Trophoblast cell (in vitro differentiated cells and primary cell): ENCODE measurements around the gene FKBP9.

Experiments used
- DNase-seq, 2 donors: peaks; one replicate each; pipeline ENCODE4 v3.0.0-alpha.2; 2016
- H2AFZ ChIP-seq: 2 replicates; pipeline ENCODE4 v1.6.1; 2013; ENCODE audit warnings: low read length, moderate library complexity, mild to moderate bottlenecking; ENCODE audit not compliant: insufficient read depth, poor library complexity
- H2AK5ac ChIP-seq: 2 replicates; pipeline ENCODE4 v1.6.1; 2013; ENCODE audit warnings: mild to moderate bottlenecking, low read length
- H2BK120ac ChIP-seq: 2 replicates; pipeline ENCODE4 v1.6.1; 2013; ENCODE audit warnings: low read length, mild to moderate bottlenecking, moderate library complexity; ENCODE audit not compliant: insufficient read depth, poor library complexity
- H2BK12ac ChIP-seq: 2 replicates; pipeline ENCODE4 v1.6.1; 2013; ENCODE audit warnings: mild to moderate bottlenecking, low read length, moderate library complexity
- H2BK5ac ChIP-seq: 2 replicates; pipeline ENCODE4 v1.6.1; 2013; ENCODE audit warnings: low read length, low read depth, moderate library complexity, mild to moderate bottlenecking; ENCODE audit not compliant: poor library complexity
- H3K14ac ChIP-seq: 2 replicates; pipeline ENCODE4 v1.6.1; 2013; ENCODE audit warnings: mild to moderate bottlenecking, low read length
- H3K18ac ChIP-seq: 2 replicates; pipeline ENCODE4 v1.6.1; 2013; ENCODE audit warnings: mild to moderate bottlenecking, low read length
- H3K23ac ChIP-seq: 2 replicates; pipeline ENCODE4 v1.6.1; 2013; ENCODE audit warnings: low read length
- H3K27ac ChIP-seq: 2 replicates; pipeline ENCODE4 v1.5.1; 2013; ENCODE audit warnings: low read depth, mild to moderate bottlenecking, inconsistent platforms, low read length, moderate library complexity
- H3K27me3 ChIP-seq: 2 replicates; pipeline ENCODE4 v1.6.1; 2013; ENCODE audit warnings: inconsistent platforms, mild to moderate bottlenecking, low read length, moderate library complexity; ENCODE audit not compliant: insufficient read depth
- H3K36me3 ChIP-seq, 2 experiments: 1 replicate in 1 of 2; 2 replicates in 1 of 2; pipeline ENCODE4 v1.6.1; 2013; ENCODE audit warnings: low read length in 2 of 2, mild to moderate bottlenecking in 2 of 2, moderate library complexity in 1 of 2; ENCODE audit not compliant: insufficient read depth in 2 of 2, control insufficient read depth in 1 of 2
- H3K4ac ChIP-seq: 2 replicates; pipeline ENCODE4 v1.6.1; 2013; ENCODE audit warnings: low read depth, mild to moderate bottlenecking, low read length, moderate library complexity
- H3K4me1 ChIP-seq, 2 experiments: 1 replicate in 1 of 2; 2 replicates in 1 of 2; pipeline ENCODE4 v1.6.1; 2013; ENCODE audit warnings: low read length in 2 of 2, mild to moderate bottlenecking in 2 of 2, moderate library complexity in 1 of 2; ENCODE audit not compliant: insufficient read depth in 2 of 2, control insufficient read depth in 1 of 2
- H3K4me2 ChIP-seq: 2 replicates; pipeline ENCODE4 v1.6.1; 2013; ENCODE audit warnings: inconsistent platforms, mild to moderate bottlenecking, low read length, moderate library complexity
- H3K4me3 ChIP-seq: 2 replicates; pipeline ENCODE4 v1.5.1; 2013; ENCODE audit warnings: mild to moderate bottlenecking, low read depth, low read length, inconsistent platforms
- H3K79me1 ChIP-seq: one replicate; pipeline ENCODE4 v1.6.1; 2013; ENCODE audit warnings: low read length
- H3K79me2 ChIP-seq: 2 replicates; pipeline ENCODE4 v1.6.1; 2013; ENCODE audit warnings: low read length, mild to moderate bottlenecking; ENCODE audit not compliant: control insufficient read depth, insufficient read depth, poor library complexity
- H3K9ac ChIP-seq: 2 replicates; pipeline ENCODE4 v1.6.1; 2013; ENCODE audit warnings: mild to moderate bottlenecking, low read length
- H3K9me3 ChIP-seq: 2 replicates; pipeline ENCODE4 v1.6.1; 2013; ENCODE audit warnings: low read depth, mild to moderate bottlenecking, control low read depth, inconsistent platforms, low read length; ENCODE audit not compliant: insufficient read depth
- H4K12ac ChIP-seq: 2 replicates; pipeline ENCODE4 v1.6.1; 2013; ENCODE audit warnings: low read depth, mild to moderate bottlenecking, low read length, moderate library complexity
- H4K8ac ChIP-seq: 2 replicates; pipeline ENCODE4 v1.6.1; 2013; ENCODE audit warnings: low read depth, mild to moderate bottlenecking, low read length, moderate library complexity
- H4K91ac ChIP-seq: one replicate; pipeline ENCODE4 v1.6.1; 2013; ENCODE audit warnings: low read depth, mild to moderate bottlenecking, low read length, moderate library complexity
- WGBS: extraction: QIAGEN DNeasy Blood & Tissue Kit; methylation state at CpG from one replicate; pipeline ENCODE4 v1.1.7; 2013; ENCODE audit warnings: missing lambda C conversion rate; ENCODE audit not compliant: insufficient read length, insufficient coverage; ENCODE audit errors: extremely low coverage; 5-methylcytosine and 5-hydroxymethylcytosine counted together

FKBP9 gene

GRCh38 chr7:33012364-33012763, 55.1 kb downstream of the FKBP9 start:
- Histone ChIP-seq H2BK120ac (no peak overlapping the region), H3K27me3 (no peaks in the 10 kb centered on the region), H2AK5ac (no peak overlapping the region), H3K4ac (no peak overlapping the region), H3K36me3 (peaks cover 4 to 7% of the 10 kb centered on the region in 2 experiments), H4K8ac (no peak overlapping the region), H2BK12ac (no peak overlapping the region), H3K79me2 (no peaks in the 10 kb centered on the region), H4K12ac (no peak overlapping the region), H3K9me3 (no peaks in the 10 kb centered on the region), H2BK5ac (no peak overlapping the region), H3K9ac (no peak overlapping the region), H3K79me1 (no peaks in the 10 kb centered on the region), H3K27ac (no peak overlapping the region), H2AFZ (no peak overlapping the region), H3K4me1 (no peaks in the 10 kb centered on the region), H3K4me2 (no peak overlapping the region), H3K23ac (no peak overlapping the region), H4K91ac (no peak overlapping the region), H3K18ac (no peak overlapping the region), H3K14ac (no peak overlapping the region), H3K4me3 (no peak overlapping the region)
- DNase-seq: no peak

- Histone ChIP-seq H4K91ac (no peak overlapping the region), H2BK12ac (no peak overlapping the region), H2AFZ (no peak overlapping the region), H3K18ac (no peak overlapping the region), H3K9me3 (no peaks in the 10 kb centered on the region), H2BK5ac (no peak overlapping the region), H4K12ac (no peak overlapping the region), H3K4me3 (no peak overlapping the region), H3K4me1 (no peaks in the 10 kb centered on the region), H3K9ac (no peak overlapping the region), H2BK120ac (no peak overlapping the region), H3K79me2 (no peaks in the 10 kb centered on the region), H3K79me1 (no peaks in the 10 kb centered on the region), H3K27ac (no peak overlapping the region), H3K23ac (no peak overlapping the region), H3K36me3 (peaks cover 0 to 4% of the 10 kb centered on the region in 2 experiments), H4K8ac (no peak overlapping the region), H2AK5ac (no peak overlapping the region), H3K4me2 (no peak overlapping the region), H3K4ac (no peak overlapping the region), H3K27me3 (no peaks in the 10 kb centered on the region), H3K14ac (no peak overlapping the region)
- WGBS: no CpG with 5 or more reads among the region's 4 CpGs
- DNase-seq: no peak
Observed at GRCh38 chr7:33024189-33024757, 67.0 kb downstream of the FKBP9 start.

GRCh38 chr7:33035776-33036175, 78.5 kb downstream of the FKBP9 start:
- H3K4me2 ChIP-seq: no peak overlapping the region
- DNase-seq: peak in 1 of 2 donors; percentile 41
- H3K4me3 ChIP-seq: no peak overlapping the region
- no peak overlapping the region for H3K27ac ChIP-seq
- H4K91ac ChIP-seq: no peak overlapping the region
- H3K27me3 ChIP-seq: no peaks in the 10 kb centered on the region
- H3K23ac ChIP-seq: no peak overlapping the region
- no peaks in the 10 kb centered on the region for H3K9me3 ChIP-seq
- no peaks in the 10 kb centered on the region for H3K79me1 ChIP-seq
- H3K79me2 ChIP-seq: no peaks in the 10 kb centered on the region
- WGBS: no CpG with 5 or more reads among the region's 2 CpGs
- H2BK12ac ChIP-seq: no peak overlapping the region
- no peaks in the 10 kb centered on the region for H3K4me1 ChIP-seq
- no peak overlapping the region for H4K12ac ChIP-seq
- H3K4ac ChIP-seq: no peak overlapping the region
- H2AFZ ChIP-seq: no peak overlapping the region
- no peak overlapping the region for H2BK120ac ChIP-seq
- no peak overlapping the region for H3K18ac ChIP-seq
- H2AK5ac ChIP-seq: no peak overlapping the region
- H3K36me3 ChIP-seq: no peaks in the 10 kb centered on the region
- H3K14ac ChIP-seq: no peak overlapping the region
- no peak overlapping the region for H4K8ac ChIP-seq
- H2BK5ac ChIP-seq: no peak overlapping the region
- H3K9ac ChIP-seq: no peak overlapping the region

GRCh38 chr7:33038639-33039038, 81.4 kb downstream of the FKBP9 start:
- Histone ChIP-seq H3K14ac (no peak overlapping the region), H2AFZ (no peak overlapping the region), H3K9ac (no peak overlapping the region), H3K27ac (no peak overlapping the region), H2BK12ac (no peak overlapping the region), H3K23ac (no peak overlapping the region), H3K79me1 (no peaks in the 10 kb centered on the region), H3K27me3 (no peaks in the 10 kb centered on the region), H3K9me3 (no peaks in the 10 kb centered on the region), H3K79me2 (no peaks in the 10 kb centered on the region), H4K12ac (no peak overlapping the region), H2AK5ac (no peak overlapping the region), H2BK120ac (no peak overlapping the region), H3K4ac (no peak overlapping the region), H3K36me3 (no peaks in the 10 kb centered on the region), H3K4me3 (no peak overlapping the region), H3K18ac (no peak overlapping the region), H4K8ac (no peak overlapping the region), H4K91ac (no peak overlapping the region), H2BK5ac (no peak overlapping the region), H3K4me2 (no peak overlapping the region), H3K4me1 (no peaks in the 10 kb centered on the region)
- no CpG with 5 or more reads among the region's 2 CpGs for WGBS
- DNase-seq: no peak
